ENCODE measurements around the gene ATR. TPM values are rescaled to one million over a fixed set of nuclear protein-coding genes. Genes with fewer than 3 reads are reported as not detected.

ATR gene
- polyA plus RNA-seq, 2 of the 4 experiments (the other 2 are of a cell fraction): 13.9 to 36.2 TPM

DNA sequence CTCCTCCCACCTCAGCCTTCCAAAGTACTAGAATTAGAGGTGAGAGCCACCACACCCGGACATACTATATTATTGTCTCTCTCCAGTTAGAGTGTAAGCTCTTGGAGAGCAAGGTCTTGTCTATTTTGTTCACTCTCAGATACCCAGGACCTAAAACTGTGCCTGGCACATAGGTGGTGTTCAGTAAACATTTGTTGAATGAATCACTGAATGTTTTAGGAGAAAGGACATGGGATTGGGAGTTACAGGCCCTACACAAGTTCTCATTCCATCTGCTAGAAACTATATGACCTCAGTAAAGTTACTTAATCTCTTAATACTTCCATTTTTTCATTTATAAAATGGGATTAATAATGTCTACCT, 1.5 kb upstream of the ATR start:
- 83% methylated on average over 1 of the region's 1 CpG for WGBS (ENCODE audit: missing lambda C conversion rate)
- FAIRE-seq (no peak), ATAC-seq (no peak)

DNA sequence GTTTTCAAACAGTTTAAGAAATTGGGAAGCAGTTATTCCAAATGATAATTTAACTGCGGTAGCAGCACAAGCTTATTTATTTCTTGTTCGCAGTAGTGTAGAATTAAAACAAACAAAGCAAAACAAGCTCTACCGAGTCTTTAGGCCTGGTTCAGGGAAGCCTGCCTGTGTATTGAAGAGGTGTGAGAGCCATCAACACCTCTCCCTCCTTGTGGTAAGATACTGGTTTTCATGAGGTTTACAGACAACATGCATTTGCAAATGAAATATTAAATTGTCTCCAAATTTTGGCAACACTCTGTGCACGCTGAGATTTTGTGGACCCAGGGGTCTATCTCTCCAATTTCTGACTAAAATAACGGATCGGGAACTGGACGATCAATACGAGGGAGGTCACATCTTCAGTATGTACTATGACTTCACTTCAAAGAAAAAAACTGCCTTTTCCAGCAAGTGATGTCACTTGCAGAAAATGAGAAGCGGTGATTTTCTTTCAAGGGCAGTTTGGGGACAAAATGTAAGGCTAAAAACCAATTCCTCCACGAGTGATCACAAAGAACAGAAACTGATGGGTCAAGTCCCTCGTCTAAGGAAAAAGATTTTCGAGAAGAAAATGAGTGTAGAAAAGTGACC, 721 bp downstream of the ATR start:
- H3K4me1 ChIP-seq: peaks cover 20% of the 10 kb centered on the region; the same call in 2 of the 3 replicates
- H3K27ac ChIP-seq: peak overlapping the region; percentile 90 to 92
- CTCF ChIA-PET: interaction anchor here (0.7 to 1.7 kb wide), 5 partner anchors 16 to 417 kb away, joined by 3 to 5 read pairs (median 3); no protein-coding TSS in a partner anchor
- FAIRE-seq (no peak), DNase-seq (ENCODE audit: low read depth in 1 of 2, low spot score in 1 of 2) (no peak), ATAC-seq (no peak)
- H3K4me3 ChIP-seq: peak overlapping the region; percentile 92
- no peaks in the 10 kb centered on the region for H3K9me3 ChIP-seq
- WGBS (ENCODE audit: missing lambda C conversion rate): under 1% methylated on average over 12 of the region's 12 CpGs
- POLR2A ChIA-PET: interaction anchor here (0.7 to 2.6 kb wide), 6 partner anchors 9 to 424 kb away, joined by 3 to 20 read pairs (median 4); partner anchors contain the start of genes PLS1, TRPC1, U2SURP and XRN1
- TF ChIP-seq MYC (IDR thresholded peaks at IDR 0.05; ENCODE audit: borderline replicate concordance, low read length): no peak
- no peak for TF ChIP-seq MAZ (IDR thresholded peaks at IDR 0.05; ENCODE audit: borderline replicate concordance, low read depth, low read length)
- no peak for TF ChIP-seq SREBF2 (IDR thresholded peaks at IDR 0.05)
- TF ChIP-seq FOSL2 (IDR thresholded peaks at IDR 0.05): no peak
- TF ChIP-seq FOSL2 (CRISPR knock-in tag; IDR thresholded peaks at IDR 0.05): no peak
- TF ChIP-seq, protein P1, sequence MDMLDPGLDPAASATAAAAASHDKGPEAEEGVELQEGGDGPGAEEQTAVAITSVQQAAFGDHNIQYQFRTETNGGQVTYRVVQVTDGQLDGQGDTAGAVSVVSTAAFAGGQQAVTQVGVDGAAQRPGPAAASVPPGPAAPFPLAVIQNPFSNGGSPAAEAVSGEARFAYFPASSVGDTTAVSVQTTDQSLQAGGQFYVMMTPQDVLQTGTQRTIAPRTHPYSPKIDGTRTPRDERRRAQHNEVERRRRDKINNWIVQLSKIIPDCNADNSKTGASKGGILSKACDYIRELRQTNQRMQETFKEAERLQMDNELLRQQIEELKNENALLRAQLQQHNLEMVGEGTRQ (IDR thresholded peaks at IDR 0.05): no peak
- TF ChIP-seq, protein P2, sequence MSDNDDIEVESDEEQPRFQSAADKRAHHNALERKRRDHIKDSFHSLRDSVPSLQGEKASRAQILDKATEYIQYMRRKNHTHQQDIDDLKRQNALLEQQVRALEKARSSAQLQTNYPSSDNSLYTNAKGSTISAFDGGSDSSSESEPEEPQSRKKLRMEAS (IDR thresholded peaks at IDR 0.05): no peak
- TF ChIP-seq, protein P3, sequence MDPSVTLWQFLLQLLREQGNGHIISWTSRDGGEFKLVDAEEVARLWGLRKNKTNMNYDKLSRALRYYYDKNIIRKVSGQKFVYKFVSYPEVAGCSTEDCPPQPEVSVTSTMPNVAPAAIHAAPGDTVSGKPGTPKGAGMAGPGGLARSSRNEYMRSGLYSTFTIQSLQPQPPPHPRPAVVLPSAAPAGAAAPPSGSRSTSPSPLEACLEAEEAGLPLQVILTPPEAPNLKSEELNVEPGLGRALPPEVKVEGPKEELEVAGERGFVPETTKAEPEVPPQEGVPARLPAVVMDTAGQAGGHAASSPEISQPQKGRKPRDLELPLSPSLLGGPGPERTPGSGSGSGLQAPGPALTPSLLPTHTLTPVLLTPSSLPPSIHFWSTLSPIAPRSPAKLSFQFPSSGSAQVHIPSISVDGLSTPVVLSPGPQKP (IDR thresholded peaks at IDR 0.05; ENCODE audit: low read depth, low read length): no peak
- TF ChIP-seq SMC3 (IDR thresholded peaks at IDR 0.05): no peak
- TF ChIP-seq BHLHE40 (IDR thresholded peaks at IDR 0.05; ENCODE audit: low read depth, low read length): no peak
- TF ChIP-seq, protein P4, sequence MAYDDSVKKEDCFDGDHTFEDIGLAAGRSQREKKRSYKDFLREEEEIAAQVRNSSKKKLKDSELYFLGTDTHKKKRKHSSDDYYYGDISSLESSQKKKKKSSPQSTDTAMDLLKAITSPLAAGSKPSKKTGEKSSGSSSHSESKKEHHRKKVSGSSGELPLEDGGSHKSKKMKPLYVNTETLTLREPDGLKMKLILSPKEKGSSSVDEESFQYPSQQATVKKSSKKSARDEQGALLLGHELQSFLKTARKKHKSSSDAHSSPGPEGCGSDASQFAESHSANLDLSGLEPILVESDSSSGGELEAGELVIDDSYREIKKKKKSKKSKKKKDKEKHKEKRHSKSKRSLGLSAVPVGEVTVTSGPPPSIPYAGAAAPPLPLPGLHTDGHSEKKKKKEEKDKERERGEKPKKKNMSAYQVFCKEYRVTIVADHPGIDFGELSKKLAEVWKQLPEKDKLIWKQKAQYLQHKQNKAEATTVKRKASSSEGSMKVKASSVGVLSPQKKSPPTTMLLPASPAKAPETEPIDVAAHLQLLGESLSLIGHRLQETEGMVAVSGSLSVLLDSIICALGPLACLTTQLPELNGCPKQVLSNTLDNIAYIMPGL (CRISPR knock-in tag; IDR thresholded peaks at IDR 0.05; ENCODE audit: borderline replicate concordance): no peak
- TF ChIP-seq, protein P5, sequence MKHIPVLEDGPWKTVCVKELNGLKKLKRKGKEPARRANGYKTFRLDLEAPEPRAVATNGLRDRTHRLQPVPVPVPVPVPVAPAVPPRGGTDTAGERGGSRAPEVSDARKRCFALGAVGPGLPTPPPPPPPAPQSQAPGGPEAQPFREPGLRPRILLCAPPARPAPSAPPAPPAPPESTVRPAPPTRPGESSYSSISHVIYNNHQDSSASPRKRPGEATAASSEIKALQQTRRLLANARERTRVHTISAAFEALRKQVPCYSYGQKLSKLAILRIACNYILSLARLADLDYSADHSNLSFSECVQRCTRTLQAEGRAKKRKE (CRISPR knock-in tag; IDR thresholded peaks at IDR 0.05; ENCODE audit: low read depth): no peak
- no peak for TF ChIP-seq CBX2 (IDR thresholded peaks at IDR 0.05; ENCODE audit: borderline replicate concordance, low read depth)
- TF ChIP-seq, protein P6, sequence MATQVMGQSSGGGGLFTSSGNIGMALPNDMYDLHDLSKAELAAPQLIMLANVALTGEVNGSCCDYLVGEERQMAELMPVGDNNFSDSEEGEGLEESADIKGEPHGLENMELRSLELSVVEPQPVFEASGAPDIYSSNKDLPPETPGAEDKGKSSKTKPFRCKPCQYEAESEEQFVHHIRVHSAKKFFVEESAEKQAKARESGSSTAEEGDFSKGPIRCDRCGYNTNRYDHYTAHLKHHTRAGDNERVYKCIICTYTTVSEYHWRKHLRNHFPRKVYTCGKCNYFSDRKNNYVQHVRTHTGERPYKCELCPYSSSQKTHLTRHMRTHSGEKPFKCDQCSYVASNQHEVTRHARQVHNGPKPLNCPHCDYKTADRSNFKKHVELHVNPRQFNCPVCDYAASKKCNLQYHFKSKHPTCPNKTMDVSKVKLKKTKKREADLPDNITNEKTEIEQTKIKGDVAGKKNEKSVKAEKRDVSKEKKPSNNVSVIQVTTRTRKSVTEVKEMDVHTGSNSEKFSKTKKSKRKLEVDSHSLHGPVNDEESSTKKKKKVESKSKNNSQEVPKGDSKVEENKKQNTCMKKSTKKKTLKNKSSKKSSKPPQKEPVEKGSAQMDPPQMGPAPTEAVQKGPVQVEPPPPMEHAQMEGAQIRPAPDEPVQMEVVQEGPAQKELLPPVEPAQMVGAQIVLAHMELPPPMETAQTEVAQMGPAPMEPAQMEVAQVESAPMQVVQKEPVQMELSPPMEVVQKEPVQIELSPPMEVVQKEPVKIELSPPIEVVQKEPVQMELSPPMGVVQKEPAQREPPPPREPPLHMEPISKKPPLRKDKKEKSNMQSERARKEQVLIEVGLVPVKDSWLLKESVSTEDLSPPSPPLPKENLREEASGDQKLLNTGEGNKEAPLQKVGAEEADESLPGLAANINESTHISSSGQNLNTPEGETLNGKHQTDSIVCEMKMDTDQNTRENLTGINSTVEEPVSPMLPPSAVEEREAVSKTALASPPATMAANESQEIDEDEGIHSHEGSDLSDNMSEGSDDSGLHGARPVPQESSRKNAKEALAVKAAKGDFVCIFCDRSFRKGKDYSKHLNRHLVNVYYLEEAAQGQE (IDR thresholded peaks at IDR 0.05): no peak
- no peak for TF ChIP-seq EP300 (IDR thresholded peaks at IDR 0.05)
- no peak for TF ChIP-seq ZFP36 (IDR thresholded peaks at IDR 0.05; ENCODE audit: borderline replicate concordance, partially characterized antibody)
- no peak for TF ChIP-seq MAFK (IDR thresholded peaks at IDR 0.05; ENCODE audit: partially characterized antibody)
- no peak for TF ChIP-seq CEBPB (IDR thresholded peaks at IDR 0.05)
- TF ChIP-seq RCOR1 (IDR thresholded peaks at IDR 0.05; ENCODE audit: low read depth, low read length): no peak
- peak overlapping the region; percentile 72 for H3K4me2 ChIP-seq

More for the DNA sequence above, 1.5 kb upstream of the ATR start:
- DNase-seq (ENCODE audit: low read depth in 1 of 2, low spot score in 1 of 2): no peak
- Histone ChIP-seq H3K9me3 (no peaks in the 10 kb centered on the region), H3K27ac (no peak overlapping the region; a peak in 1 of 6 replicates), H3K4me1 (peaks cover 20% of the 10 kb centered on the region; the same call in 2 of the 3 replicates), H3K4me2 (peak overlapping the region; percentile 83), H3K4me3 (no peak overlapping the region)
- POLR2A ChIA-PET: no interaction called here
- CTCF ChIA-PET: interaction anchor here (1.0 to 2.7 kb wide), 3 partner anchors 249 to 414 kb away, joined by 3 to 9 read pairs (median 6); no protein-coding TSS in a partner anchor
- TF ChIP-seq TP53 (CRISPR knock-in tag; IDR thresholded peaks at IDR 0.05): no peak
- TF ChIP-seq EP300 (IDR thresholded peaks at IDR 0.05): no peak
- TF ChIP-seq POLR2A (IDR thresholded peaks at IDR 0.05; ENCODE audit: low read length): no peak
- TF ChIP-seq HOXB5 (CRISPR knock-in tag; IDR thresholded peaks at IDR 0.05): no peak
- TF ChIP-seq KDM5A (IDR thresholded peaks at IDR 0.05): no peak
- TF ChIP-seq CBX2 (IDR thresholded peaks at IDR 0.05; ENCODE audit: borderline replicate concordance, low read depth): no peak
- TF ChIP-seq BHLHE40 (IDR thresholded peaks at IDR 0.05; ENCODE audit: low read depth, low read length): no peak
- no peak for TF ChIP-seq NPAS2 (CRISPR knock-in tag; IDR thresholded peaks at IDR 0.05; ENCODE audit: borderline replicate concordance)
- TF ChIP-seq CBX8 (IDR thresholded peaks at IDR 0.05): no peak
- TF ChIP-seq, protein P3 (IDR thresholded peaks at IDR 0.05; ENCODE audit: low read depth, low read length): no peak
- TF ChIP-seq RAD21 (conservative IDR thresholded peaks at IDR 0.05 in 1 of 2, IDR thresholded peaks at IDR 0.05 in 1 of 2): no peak
